K562 (cell line): ENCODE data around the gene PEX5. TPM values are rescaled to one million over a fixed set of nuclear protein-coding genes. Genes with fewer than 3 reads are reported as not detected.

Experiments
- ATF3 ChIP-seq, 2 experiments: fragments of 450-650 bp in 1 of 2; sonication (generic) in 1 of 2; formaldehyde crosslinking in 1 of 2; IDR thresholded peaks in 1 of 2; conservative IDR thresholded peaks in 1 of 2; 2 replicates each; pipeline versions ENCODE4 v1.6.1 to v1.8.1; 2016 to 2023; ENCODE audit warnings: mild to moderate bottlenecking in 2 of 2, moderate library complexity in 2 of 2, inconsistent platforms in 1 of 2, missing genetic modification reagents in 1 of 2
- CBFA2T2 ChIP-seq: fragments of 450-650 bp; conservative IDR thresholded peaks from 2 replicates; pipeline ENCODE4 v1.6.1; 2017; ENCODE audit warnings: mild to moderate bottlenecking
- EP300 ChIP-seq: IDR thresholded peaks from 2 replicates; pipeline ENCODE4 v1.6.1; 2012; ENCODE audit warnings: low read length, improper control_type of control experiment
- ESRRA ChIP-seq: fragments of 450-650 bp; IDR thresholded peaks from 2 replicates; pipeline ENCODE4 v1.6.1; 2014; ENCODE audit warnings: low read depth, mild to moderate bottlenecking, moderate library complexity, borderline replicate concordance
- ETV1 ChIP-seq: fragments of 450-650 bp; conservative IDR thresholded peaks from 2 replicates; pipeline ENCODE4 v1.6.1; 2016; ENCODE audit warnings: missing genetic modification characterization, control low read depth, low read depth, missing compliant biosample characterization
- ETV5 ChIP-seq: sonication (generic); formaldehyde crosslinking; IDR thresholded peaks from 2 replicates; pipeline ENCODE4 v1.4.0; 2020; ENCODE audit warnings: low read depth, mild to moderate bottlenecking, missing genetic modification reagents
- EWSR1 ChIP-seq: fragments of 450-650 bp; IDR thresholded peaks from 2 replicates; pipeline ENCODE4 v1.6.1; 2018; ENCODE audit warnings: borderline replicate concordance, mild to moderate bottlenecking, low read depth, moderate library complexity; ENCODE audit not compliant: partially characterized antibody
- FOXM1 ChIP-seq, 2 experiments: fragments of 450-650 bp in 1 of 2; sonication (generic) in 1 of 2; formaldehyde crosslinking in 1 of 2; IDR thresholded peaks; 2 replicates each; pipeline versions ENCODE4 v1.6.1 to v1.9.0; 2017 to 2022; ENCODE audit warnings: low read depth in 2 of 2, mild to moderate bottlenecking in 2 of 2, missing genetic modification reagents in 1 of 2, moderate library complexity in 1 of 2
- HDAC2 ChIP-seq: fragments of 450-650 bp; IDR thresholded peaks from 2 replicates; pipeline ENCODE4 v1.6.1; 2016; ENCODE audit warnings: mild to moderate bottlenecking
- HDAC3 ChIP-seq: fragments of 450-650 bp; IDR thresholded peaks from 2 replicates; pipeline ENCODE4 v1.6.1; 2018; ENCODE audit warnings: borderline replicate concordance, mild to moderate bottlenecking, moderate library complexity; ENCODE audit not compliant: partially characterized antibody
- MAFG ChIP-seq: fragments of 450-650 bp; conservative IDR thresholded peaks from 2 replicates; pipeline ENCODE4 v1.6.1; 2016; ENCODE audit warnings: missing genetic modification characterization, missing compliant biosample characterization
- MAZ ChIP-seq, 2 experiments: fragments of 450-650 bp in 1 of 2; sonication (generic) in 1 of 2; formaldehyde crosslinking; IDR thresholded peaks in 1 of 2; conservative IDR thresholded peaks in 1 of 2; 2 replicates each; pipeline versions ENCODE4 v1.4.0 to v1.5.0; 2020; ENCODE audit warnings: mild to moderate bottlenecking in 1 of 2, missing genetic modification reagents in 1 of 2
- MEIS2 ChIP-seq: fragments of 450-650 bp; IDR thresholded peaks from 2 replicates; pipeline ENCODE4 v1.6.1; 2014; ENCODE audit warnings: mild to moderate bottlenecking; ENCODE audit not compliant: partially characterized antibody
- NBN ChIP-seq: fragments of 450-650 bp; IDR thresholded peaks from 2 replicates; pipeline ENCODE4 v1.6.1; 2016; ENCODE audit warnings: low read depth, mild to moderate bottlenecking
- NCOA1 ChIP-seq: fragments of 450-650 bp; IDR thresholded peaks from 2 replicates; pipeline ENCODE4 v1.6.1; 2016; ENCODE audit warnings: low read depth
- NFE2 ChIP-seq: IDR thresholded peaks from 2 replicates; pipeline ENCODE4 v1.6.1; 2014; ENCODE audit warnings: antibody characterized with exemption, low read depth
- NFIC ChIP-seq: fragments of 450-650 bp; IDR thresholded peaks from 2 replicates; pipeline ENCODE4 v1.6.1; 2017; ENCODE audit warnings: mild to moderate bottlenecking, inconsistent platforms
- NFRKB ChIP-seq: fragments of 450-650 bp; IDR thresholded peaks from 2 replicates; pipeline ENCODE4 v1.6.1; 2016; ENCODE audit warnings: low read depth
- PML ChIP-seq: IDR thresholded peaks from 2 replicates; pipeline ENCODE4 v1.6.1; 2012; ENCODE audit warnings: low read length, inconsistent platforms
- POU5F1 ChIP-seq: fragments of 150-350 bp; IDR thresholded peaks from 2 replicates; pipeline ENCODE4 v1.6.1; 2014; ENCODE audit warnings: borderline replicate concordance, low read length, low read depth, mild to moderate bottlenecking; ENCODE audit not compliant: partially characterized antibody
- RBM25 ChIP-seq: fragments of 200-400 bp; formaldehyde crosslinking; IDR thresholded peaks from 2 replicates; pipeline ENCODE4 v1.6.1; 2018; ENCODE audit warnings: low read length, low read depth, moderate library complexity; ENCODE audit not compliant: severe bottlenecking
- SIRT6 ChIP-seq: IDR thresholded peaks from one replicate; pipeline ENCODE4 v1.6.1; 2012; ENCODE audit warnings: low read depth, mild to moderate bottlenecking, control low read depth, inconsistent platforms, low read length, moderate library complexity
- STAG1 ChIP-seq: sonication (generic); formaldehyde crosslinking; IDR thresholded peaks from 2 replicates; pipeline ENCODE4 v1.5.0; 2020; ENCODE audit warnings: missing genetic modification reagents, borderline replicate concordance
- TAF9B ChIP-seq: fragments of 450-650 bp; IDR thresholded peaks from 2 replicates; pipeline ENCODE4 v1.6.1; 2018; ENCODE audit warnings: mild to moderate bottlenecking; ENCODE audit not compliant: partially characterized antibody
- TFE3 ChIP-seq: fragments of 450-650 bp; formaldehyde crosslinking; IDR thresholded peaks from 2 replicates; pipeline ENCODE4 v1.4.0; 2020; ENCODE audit warnings: mild to moderate bottlenecking, mixed read lengths
- U2AF2 ChIP-seq: fragments of 200-400 bp; formaldehyde crosslinking; optimal IDR thresholded peaks from 2 replicates; pipeline ENCODE3; 2017; ENCODE audit warnings: low read depth, mild to moderate bottlenecking, low read length
- polyA plus RNA-seq, 8 experiments: library from polyadenylated mRNA; depleted of rRNA in 4 of 8; stranded (reverse) in 5 of 8; unstranded in 3 of 8; fragments of >200 nt; fragmentation: Nextera tagmentation in 2 of 8; fragmentation: Illumina TruSeq in 1 of 8; extraction: Ambion mirVana in 2 of 8; extraction: Trizol in 1 of 8; gene quantifications; 2 replicates each; pipeline versions ENCODE4 v1.2.1 to v1.2.3, GENCODE V29; 2011 to 2014; ENCODE audit warnings: inconsistent platforms in 1 of 8, missing spikeins in 1 of 8
- total RNA-seq, 7 experiments: library from RNA; depleted of rRNA in 6 of 7; stranded (reverse); fragments of >200 nt in 6 of 7; fragmentation: Illumina TruSeq in 2 of 7; extraction: Trizol in 2 of 7; gene quantifications; 2 replicates each; pipeline versions ENCODE4 v1.2.1 to v1.2.3, GENCODE V29; 2011 to 2021; ENCODE audit warnings: low replicate concordance in 1 of 7
- TF ChIP-seq, protein P1 (sequence below): sonication (generic); formaldehyde crosslinking; IDR thresholded peaks from 2 replicates; pipeline ENCODE4 v1.9.0; 2022; ENCODE audit warnings: mild to moderate bottlenecking, missing genetic modification reagents

Gene PEX5
- total and polyA plus RNA-seq, 9 of the 15 experiments (the other 6 are each of a cell fraction or from before 2014, with no cell fraction given) = 1.4 to 26.1 (median 14.0) TPM

DNA sequence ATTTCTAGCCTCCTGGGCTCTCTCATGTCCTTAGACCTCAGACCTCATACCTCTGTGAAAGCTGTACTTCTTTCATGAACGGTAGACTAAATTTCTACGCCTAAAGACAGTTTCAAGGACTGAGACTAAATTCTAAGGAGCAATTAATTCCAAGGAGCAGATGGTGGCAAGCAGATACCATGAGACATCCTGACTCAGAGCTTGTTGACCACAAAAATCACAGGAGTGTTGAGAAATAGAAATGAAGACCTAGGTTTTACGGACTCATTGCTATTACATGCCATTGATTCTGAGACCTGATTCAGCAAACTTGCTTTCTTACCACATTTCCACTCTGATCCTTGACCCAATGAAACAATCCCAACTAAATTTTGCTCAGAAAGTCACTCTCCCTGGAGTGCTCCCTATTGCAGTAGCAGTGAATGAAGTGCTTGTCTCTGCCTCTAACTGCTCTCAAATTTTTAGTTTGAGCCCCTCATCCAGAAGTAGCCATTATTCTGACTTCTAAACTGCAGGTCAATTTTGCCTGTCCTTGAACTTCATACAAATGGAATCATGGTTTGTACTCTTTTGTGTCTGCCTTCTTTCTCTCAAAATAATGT lies 52.0 kb downstream of the PEX5 start (continued):
- TF ChIP-seq, protein P1, sequence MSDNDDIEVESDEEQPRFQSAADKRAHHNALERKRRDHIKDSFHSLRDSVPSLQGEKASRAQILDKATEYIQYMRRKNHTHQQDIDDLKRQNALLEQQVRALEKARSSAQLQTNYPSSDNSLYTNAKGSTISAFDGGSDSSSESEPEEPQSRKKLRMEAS (CRISPR knock-in tag) = no peak
- TF ChIP-seq NFIC (peak; percentile 75), U2AF2 (no peak), HDAC3 (peak; percentile 78), MEIS2 (peak; percentile 59), NCOA1 (0 out of 2 replicates have a peak, but pooled peaks have one; percentile 47), ATF3 (IDR thresholded peaks at IDR 0.05) (peak; percentile 81), ATF3 (CRISPR knock-in tag; conservative IDR thresholded peaks at IDR 0.05) (no peak), ETV1 (tag) (peak; percentile 56), MAZ (CRISPR knock-in tag; conservative IDR thresholded peaks at IDR 0.05 in 1 of 2, IDR thresholded peaks at IDR 0.05 in 1 of 2) (0 out of 4 replicates have a peak, but pooled peaks of 1 of the 2 experiments have one; percentile 6), HDAC2 (peak; percentile 99), POU5F1 (no peak), EWSR1 (no peak), FOXM1 (IDR thresholded peaks at IDR 0.05; ENCODE audit: low read depth) (peak; percentile 75), FOXM1 (CRISPR knock-in tag; IDR thresholded peaks at IDR 0.05; ENCODE audit: low read depth) (no peak), PML (peak; percentile 89), MAFG (tag) (peak; percentile 82), ETV5 (CRISPR knock-in tag) (no peak), NBN (0 out of 2 replicates have a peak, but pooled peaks have one; percentile 32), CBFA2T2 (peak; percentile 93), RBM25 (peak; percentile 24), SIRT6 (no peak), NFE2 (peak; percentile 74), TAF9B (peak; percentile 26), NFRKB (0 out of 2 replicates have a peak, but pooled peaks have one; percentile 21), ESRRA (peak; percentile 84; the same call in 1 of the 2 replicates), TFE3 (CRISPR knock-in tag) (no peak), EP300 (peak; percentile 86), STAG1 (CRISPR knock-in tag) (no peak)
